Adrenal gland (tissue), 12 donors: ENCODE results near the gene ZDHHC24. TPM values are rescaled to one million over a fixed set of nuclear protein-coding genes. Genes with fewer than 3 reads are reported as not detected.
"Not testable (repeated sequence)": the region's sequence is repeated elsewhere in the genome, so short reads cannot be mapped to it uniquely, and the experiment has no call there.

Experiments used
- DNase-seq, 7 donors: peaks; one replicate each; pipeline ENCODE4 v3.0.0-alpha.2; 2019 to 2020
- H3K27ac ChIP-seq, 5 donors: fragments of 200-600 bp; sonication (generic) in 4 of 5; 1 replicate in 3 of 5; 2 replicates in 2 of 5; pipeline versions ENCODE4 v1.5.1 to v1.8.0; 2016 to 2020; ENCODE audit warnings: mild to moderate bottlenecking in 1 of 5
- H3K27me3 ChIP-seq: fragments of 200-600 bp; 2 replicates; pipeline ENCODE4 v1.8.0; 2021
- H3K36me3 ChIP-seq, 2 donors: fragments of 200-600 bp; replicated peaks in 1 of 2; 1 replicate in 1 of 2; 2 replicates in 1 of 2; pipeline versions ENCODE4 v1.5.1 to v1.8.0; 2018 to 2022
- H3K4me1 ChIP-seq, 2 donors: fragments of 200-600 bp; replicated peaks in 1 of 2; 1 replicate in 1 of 2; 2 replicates in 1 of 2; pipeline versions ENCODE4 v1.5.1 to v1.8.0; 2018 to 2021
- H3K4me3 ChIP-seq, 4 donors: fragments of 200-600 bp; sonication (generic) in 3 of 4; one replicate each; pipeline ENCODE4 v1.5.1; 2016 to 2018
- H3K9me3 ChIP-seq, 3 donors: fragments of 200-600 bp; sonication (generic) in 1 of 3; replicated peaks in 1 of 3; 1 replicate in 2 of 3; 2 replicates in 1 of 3; pipeline versions ENCODE4 v1.5.1 to v1.8.0; 2016 to 2021
- CTCF ChIP-seq, 6 experiments: fragments of 450-650 bp in 4 of 6; fragments of 200-600 bp in 2 of 6; sonication (generic) in 1 of 6; IDR thresholded peaks; 1 replicate in 5 of 6; 2 replicates in 1 of 6; pipeline versions ENCODE4 v1.5.1 to v1.8.0; 2016 to 2021; ENCODE audit warnings: antibody characterized with exemption in 6 of 6, mild to moderate bottlenecking in 2 of 6, moderate library complexity in 1 of 6
- POLR2A ChIP-seq, 2 donors: fragments of 450-650 bp; IDR thresholded peaks; one replicate each; pipeline ENCODE4 v1.6.1; 2017; ENCODE audit warnings: antibody characterized with exemption in 2 of 2, mild to moderate bottlenecking in 2 of 2, moderate library complexity in 1 of 2
- WGBS, 4 donors: extraction: QIAGEN DNeasy Blood & Tissue Kit in 2 of 4; methylation state at CpG; one replicate each; pipeline versions ENCODE4 v1.1.5 to v1.1.7; 2013 to 2017; 5-methylcytosine and 5-hydroxymethylcytosine counted together
- intact Hi-C, 2 donors: fragments of 100-400 bp; cut with DNase I; formaldehyde crosslinking; loops; one replicate each; pipeline versions ENCODE4 v1.14.1 to v1.15.0; 2022 to 2023
- polyA plus RNA-seq, 3 donors: library from polyadenylated mRNA; stranded (reverse); fragments of 200-250 nt in 2 of 3; fragments of 350-450 nt in 1 of 3; fragmentation: Illumina TruSeq in 1 of 3; extraction: RNeasy Lipid Tissue Mini Kit (QIAGEN cat#74804) in 1 of 3; gene quantifications; one replicate each; pipeline ENCODE4 v1.2.3, GENCODE V29; 2013 to 2014
- total RNA-seq, 9 donors: library from RNA; depleted of rRNA in 4 of 9; stranded (reverse); fragments of >200 nt in 4 of 9; fragments of 120-200 nt in 1 of 9; fragmentation: NEBNext Ultra II Directional in 1 of 9; extraction: Animal tissue kit (Norgen Biotek cat#: 25700) in 1 of 9; gene quantifications; one replicate each; pipeline versions ENCODE4 v1.1.0 to v1.2.4, GENCODE V29; 2013 to 2023
- donor health status: healthy with polysubstance abuse.
- donor health status: Bipolar disorder and iron deficiency.
- donor health status: DM: yes; HTN: yes; CAD: no.
- donor health status: DM: no; HTN: no; CAD: no.
- donor health status: DM: no; HTN: no; CAD: no.
- donor health status: DM: yes; HTN: yes; CAD: no.

Gene ZDHHC24
- total and polyA plus RNA-seq, 12 donors, result 8.6 to 34.7 (median 18.8) TPM

DNA sequence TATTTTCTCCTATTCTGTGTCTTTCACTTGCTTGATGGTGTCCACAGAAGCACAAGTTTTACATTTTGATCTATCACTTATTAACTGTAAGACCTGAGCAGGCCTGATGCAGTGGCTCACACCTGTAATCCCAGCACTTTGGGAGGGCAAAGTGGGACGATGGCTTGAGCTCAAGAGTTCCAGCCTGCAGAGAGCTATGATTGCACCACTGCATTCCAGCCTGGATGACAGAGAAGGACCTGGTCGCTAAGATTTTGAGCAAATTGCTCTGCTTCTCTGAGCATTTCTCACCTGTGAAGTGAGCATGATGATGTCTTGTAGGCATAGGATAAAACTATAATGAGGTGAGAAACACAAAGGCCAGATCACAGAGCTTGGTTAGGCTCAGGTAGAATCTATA, 40.3 kb upstream of the ZDHHC24 start:
- no peaks in the 10 kb centered on the region for H3K36me3 ChIP-seq
- H3K27me3 ChIP-seq, result no peaks in the 10 kb centered on the region
- WGBS, 4 donors, result 56 to 79% (median 65%) methylated on average over 2 of the region's 2 CpGs
- H3K4me3 ChIP-seq, result no peak overlapping the region
- no peak for TF ChIP-seq POLR2A (IDR thresholded peaks at IDR 0.05)
- TF ChIP-seq CTCF (IDR thresholded peaks at IDR 0.05), result no peak
- intact Hi-C loops, result no loop called here
- no peaks in the 10 kb centered on the region for H3K9me3 ChIP-seq
- no peak overlapping the region for H3K27ac ChIP-seq
- H3K4me1 ChIP-seq, result no peaks in the 10 kb centered on the region
- no peak for DNase-seq

DNA sequence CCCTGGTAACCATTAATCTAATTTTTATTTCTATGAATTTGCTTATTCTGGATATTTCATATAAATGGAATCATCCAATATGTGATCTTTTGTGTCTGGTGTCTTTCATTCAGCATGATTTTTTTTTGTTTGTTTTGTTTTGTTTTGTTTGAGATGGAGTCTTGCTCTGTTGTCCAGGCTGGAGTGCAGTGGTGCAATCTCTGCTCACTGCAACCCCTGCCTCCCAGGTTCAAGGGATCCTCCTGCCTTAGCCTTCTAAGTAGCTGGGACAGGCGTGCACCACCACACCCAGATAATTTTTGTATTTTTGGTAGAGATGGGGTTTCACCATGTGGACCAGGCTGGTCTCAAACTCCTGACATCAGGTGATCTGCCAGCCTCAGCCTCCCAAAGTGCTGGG, 39.6 kb upstream of the ZDHHC24 start:
- H3K9me3 ChIP-seq, H3K27me3 ChIP-seq, H3K4me3 ChIP-seq, intact Hi-C loops, DNase-seq, H3K27ac ChIP-seq, H3K36me3 ChIP-seq, H3K4me1 ChIP-seq: not testable (repeated sequence)
- 71 to 94% (median 88%) methylated on average over 1 of the region's 1 CpG for WGBS, 4 donors

DNA sequence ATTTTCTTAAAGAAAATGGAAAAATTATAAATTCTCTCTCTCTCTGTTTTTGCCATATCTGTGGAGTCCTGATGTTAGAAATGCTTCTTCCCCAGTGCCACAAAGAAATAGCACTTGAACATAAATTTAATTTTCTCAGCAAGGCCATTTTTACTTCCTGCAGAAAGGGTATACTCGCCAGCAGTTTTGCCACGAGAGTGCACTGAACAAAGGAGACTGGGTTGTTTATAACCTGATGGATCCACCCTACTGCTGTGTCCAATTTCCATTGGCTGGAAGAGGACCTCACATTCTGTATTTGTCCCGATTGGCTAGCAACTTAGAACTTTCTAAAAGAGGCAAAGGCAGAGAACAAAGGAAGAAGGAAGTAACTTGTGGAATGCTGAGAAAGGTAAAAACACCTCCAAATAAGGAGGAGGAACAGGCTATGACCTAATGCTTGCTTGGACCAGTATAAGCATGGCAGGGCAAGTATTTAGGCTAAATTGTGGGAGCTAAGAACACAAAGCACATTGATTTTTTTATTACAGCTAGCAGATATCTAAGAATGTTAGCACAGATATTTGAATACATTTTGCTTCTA, 36.8 kb upstream of the ZDHHC24 start:
- not testable (repeated sequence) for H3K9me3 ChIP-seq
- WGBS, 4 donors, result 77 to 81% (median 80%) methylated on average over 3 of the region's 3 CpGs

DNA sequence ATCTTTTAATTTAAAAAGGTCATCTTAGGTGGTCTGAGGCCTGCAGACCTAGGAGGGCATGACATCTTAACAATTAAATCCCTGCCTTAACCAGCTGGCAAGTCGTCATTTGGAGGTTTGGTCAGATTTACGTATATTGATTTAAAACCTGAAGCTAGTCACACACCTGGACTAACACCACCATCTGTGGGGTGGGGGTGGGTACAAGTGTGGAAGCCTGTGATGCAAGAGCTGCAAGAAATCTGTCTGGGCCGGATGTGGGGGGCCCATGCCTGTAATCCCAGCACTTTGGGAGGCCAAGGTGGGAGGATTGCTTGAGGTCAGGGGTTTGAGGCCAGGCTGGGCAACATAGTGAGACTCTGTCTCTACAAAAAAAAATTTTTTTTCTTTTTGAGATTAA, 35.4 kb upstream of the ZDHHC24 start:
- Histone ChIP-seq H3K4me3 (no peak overlapping the region), H3K36me3 (no peaks in the 10 kb centered on the region), H3K27me3 (no peaks in the 10 kb centered on the region), H3K27ac (no peak overlapping the region), H3K4me1 (peaks cover 0 to 6% of the 10 kb centered on the region in 2 donors), H3K9me3 (no peaks in the 10 kb centered on the region)
- no peak for DNase-seq
- intact Hi-C loops, result loop anchor here in 1 of 2 donors (5.0 kb wide), 1 partner anchor 96 kb away; the partner anchor contains the start of gene RBM4B
- no peak for TF ChIP-seq CTCF (IDR thresholded peaks at IDR 0.05)
- no peak for TF ChIP-seq POLR2A (IDR thresholded peaks at IDR 0.05)
- whole genome bisulfite sequencing, 4 donors, result 61 to 90% (median 85%) methylated on average over 3 of the region's 3 CpGs

More for the DNA sequence above, 36.8 kb upstream of the ZDHHC24 start:
- not testable (repeated sequence) for H3K4me1 ChIP-seq, H3K36me3 ChIP-seq, DNase-seq, H3K27ac ChIP-seq, H3K4me3 ChIP-seq, H3K27me3 ChIP-seq
- intact Hi-C loops, result loop anchor here in 1 of 2 donors (5.0 kb wide), 1 partner anchor 95 kb away; the partner anchor contains the start of gene RBM4B

- Histone ChIP-seq H3K27me3 (no peaks in the 10 kb centered on the region), H3K27ac (no peak overlapping the region), H3K36me3 (no peaks in the 10 kb centered on the region), H3K9me3 (no peaks in the 10 kb centered on the region), H3K4me1 (peaks cover 0 to 6% of the 10 kb centered on the region in 2 donors), H3K4me3 (no peak overlapping the region)
- intact Hi-C loops, result loop anchor here in 1 of 2 donors (5.0 kb wide), 1 partner anchor 96 kb away; the partner anchor contains the start of gene RBM4B
- 80 to 95% (median 87%) methylated on average over 4 to 5 of the region's 5 CpGs for WGBS, 4 donors
- DNase-seq, result no peak
- no peak for TF ChIP-seq POLR2A (IDR thresholded peaks at IDR 0.05)
- no peak for TF ChIP-seq CTCF (IDR thresholded peaks at IDR 0.05)
Observed at GRCh38 chr11:66580803-66581202, 35.0 kb upstream of the ZDHHC24 start.
